Left lung (tissue), 10 donors: Measurements from ENCODE around the gene REC8. TPM values are rescaled to one million over a fixed set of nuclear protein-coding genes. Genes with fewer than 3 reads are reported as not detected.
A peak's percentile ranks its signal among the peaks of the same experiment; 100 is the strongest.

Source experiments
- ATAC-seq: fragments of 200-7000 bp; cut with Tn5 transposase; one replicate; pipeline ENCODE4 v1.9.1; 2020; ENCODE audit warnings: moderate library complexity
- DNase-seq, 4 donors: peaks; one replicate each; pipeline ENCODE4 v3.0.0-alpha.2; 2013 to 2020
- H3K27ac ChIP-seq, 2 donors: fragments of 200-600 bp; sonication (generic) in 1 of 2; one replicate each; pipeline versions ENCODE4 v1.5.0 to v1.8.0; 2020 to 2021
- H3K27me3 ChIP-seq, 2 donors: fragments of 200-600 bp; sonication (generic) in 1 of 2; one replicate each; pipeline versions ENCODE4 v1.5.0 to v1.8.0; 2020 to 2021
- H3K36me3 ChIP-seq, 2 donors: fragments of 200-600 bp; sonication (generic) in 1 of 2; one replicate each; pipeline versions ENCODE4 v1.5.0 to v1.8.0; 2020 to 2021
- H3K4me1 ChIP-seq, 2 donors: fragments of 200-600 bp; one replicate each; pipeline ENCODE4 v1.8.0; 2021
- H3K4me3 ChIP-seq, 2 donors: fragments of 200-600 bp; sonication (generic) in 1 of 2; one replicate each; pipeline versions ENCODE4 v1.5.0 to v1.8.0; 2020 to 2021; ENCODE audit warnings: mild to moderate bottlenecking in 1 of 2
- H3K9me3 ChIP-seq, 2 donors: fragments of 200-600 bp; sonication (generic) in 1 of 2; one replicate each; pipeline versions ENCODE4 v1.5.0 to v1.8.0; 2020 to 2021
- CTCF ChIP-seq, 2 donors: fragments of 200-600 bp; sonication (generic) in 1 of 2; IDR thresholded peaks; one replicate each; pipeline versions ENCODE4 v1.5.0 to v1.8.0; 2021; ENCODE audit warnings: antibody characterized with exemption in 2 of 2
- intact Hi-C, 2 donors: fragments of 100-400 bp; cut with DNase I; formaldehyde crosslinking; loops; one replicate each; pipeline versions ENCODE4 v1.11.2 to v1.14.2; 2022
- polyA plus RNA-seq, 6 donors: library from polyadenylated mRNA; unstranded; fragments of 120-200 nt; gene quantifications; one replicate each; pipeline ENCODE4 v1.2.1, GENCODE V29; 2013; ENCODE audit not compliant: insufficient read length in 6 of 6
- total RNA-seq, 2 donors: library from RNA; stranded (reverse); fragmentation: NEBNext Ultra II Directional; extraction: Animal tissue kit (Norgen Biotek cat#: 25700); gene quantifications; one replicate each; pipeline ENCODE4 v1.2.1, GENCODE V29; 2021
- donor health status: DM: no; HTN: yes; CAD: no.
- donor health status: DM: no; HTN: no; CAD: no.

Gene REC8
- total and polyA plus RNA-seq, 8 donors, result 27.0 to 66.0 (median 42.0) TPM

GRCh38 chr14:24211311-24211710 lies 39.4 kb downstream of the REC8 start:
- no peak for ATAC-seq
- Histone ChIP-seq H3K4me3 (no peak overlapping the region), H3K4me1 (peaks cover 9 to 44% of the 10 kb centered on the region in 2 donors), H3K9me3 (no peaks in the 10 kb centered on the region), H3K27ac (no peak overlapping the region), H3K36me3 (peaks cover 0 to 53% of the 10 kb centered on the region in 2 donors), H3K27me3 (no peaks in the 10 kb centered on the region)
- intact Hi-C loops, result no loop called here
- no peak for DNase-seq
- no peak for TF ChIP-seq CTCF (IDR thresholded peaks at IDR 0.05)

GRCh38 chr14:24212924-24213865 lies 41.3 kb downstream of the REC8 start, which contains the start of gene CHMP4A:
Gene CHMP4A, minus strand, starts transcription at chr14:24213488. Its CDS starts 49 bp downstream, at chr14:24213439.
- DNase-seq (peak; percentile 95 to 98 (median 98)), ATAC-seq (peak; percentile 91)
- intact Hi-C loops, result no loop called here
- no peaks in the 10 kb centered on the region for H3K27me3 ChIP-seq
- H3K27ac ChIP-seq, result peak within 1 kb of the TSS; percentile 98 to 100
- peaks cover 9 to 45% of the 10 kb centered on the region in 2 donors for H3K4me1 ChIP-seq
- peak in 1 of 2 donors; percentile 15 for TF ChIP-seq CTCF (IDR thresholded peaks at IDR 0.05)
- H3K9me3 ChIP-seq, result no peaks in the 10 kb centered on the region
- H3K4me3 ChIP-seq, result peak within 1 kb of the TSS; percentile 64 to 77
- peaks cover 0 to 43% of the 10 kb centered on the region in 2 donors for H3K36me3 ChIP-seq

GRCh38 chr14:24213866-24214662 lies 42.2 kb downstream of the REC8 start:
- Histone ChIP-seq H3K27ac (peak overlapping the region; percentile 98 to 100), H3K4me3 (peak overlapping the region; percentile 64 to 77), H3K4me1 (peaks cover 9 to 45% of the 10 kb centered on the region in 2 donors), H3K9me3 (no peaks in the 10 kb centered on the region), H3K36me3 (peaks cover 0 to 35% of the 10 kb centered on the region in 2 donors), H3K27me3 (no peaks in the 10 kb centered on the region)
- no peak for DNase-seq
- no peak for TF ChIP-seq CTCF (IDR thresholded peaks at IDR 0.05)
- intact Hi-C loops, result no loop called here
- ATAC-seq, result no peak

- H3K4me3 ChIP-seq, result peak within 1 kb of the TSS; percentile 69 to 70
- H3K27me3 ChIP-seq, result no peaks in the 10 kb centered on the region
- H3K4me1 ChIP-seq, result peaks cover 9 to 45% of the 10 kb centered on the region in 2 donors
- no peaks in the 10 kb centered on the region for H3K9me3 ChIP-seq
- peaks cover 0 to 18% of the 10 kb centered on the region in 2 donors for H3K36me3 ChIP-seq
- ATAC-seq (peak; percentile 83), DNase-seq (peak; percentile 83 to 95 (median 92))
- peak; percentile 12 to 22 for TF ChIP-seq CTCF (IDR thresholded peaks at IDR 0.05)
- H3K27ac ChIP-seq, result peak within 1 kb of the TSS; percentile 92 to 95
- intact Hi-C loops, result no loop called here
These were observed 43.8 kb downstream of the REC8 start, which contains the start of gene MDP1 for GRCh38 chr14:24215495-24216344. Gene MDP1, minus strand, starts transcription at chr14:24216066. Its CDS starts 111 bp downstream, at chr14:24215955.
